Small intestine (tissue), 7 donors: Measurements from ENCODE around the gene CACNB4. TPM values are rescaled to one million over a fixed set of nuclear protein-coding genes. Genes with fewer than 3 reads are reported as not detected.
A peak's percentile ranks its signal among the peaks of the same experiment; 100 is the strongest.

ENCODE experiments used
- DNase-seq, 2 donors: peaks; one replicate each; pipeline versions ENCODE4 v3.0.0 to v3.0.0-alpha.2; 2013
- FAIRE-seq: peaks from 2 replicates; lab custom pipeline; 2012; peaks lifted over from hg19 to GRCh38; lab: Jason Lieb, UNC
- H3K27ac ChIP-seq, 3 donors: one replicate each; pipeline ENCODE4 v1.5.1; 2013; ENCODE audit warnings: low read length in 2 of 3, mild to moderate bottlenecking in 2 of 3, control low read depth in 1 of 3, inconsistent platforms in 1 of 3, low read depth in 1 of 3, moderate library complexity in 1 of 3
- H3K27me3 ChIP-seq, 3 donors: one replicate each; pipeline ENCODE4 v1.6.1; 2013; ENCODE audit warnings: low read length in 3 of 3, inconsistent platforms in 1 of 3; ENCODE audit not compliant: control insufficient read depth in 3 of 3, insufficient read depth in 3 of 3
- H3K36me3 ChIP-seq, 3 donors: one replicate each; pipeline ENCODE4 v1.6.1; 2013; ENCODE audit warnings: low read length in 3 of 3, inconsistent platforms in 1 of 3, low read depth in 1 of 3, mild to moderate bottlenecking in 1 of 3, moderate library complexity in 1 of 3; ENCODE audit not compliant: control insufficient read depth in 3 of 3, insufficient read depth in 2 of 3
- H3K4me1 ChIP-seq, 3 donors: one replicate each; pipeline ENCODE4 v1.6.1; 2013; ENCODE audit warnings: low read length in 2 of 3, inconsistent platforms in 1 of 3, low read depth in 1 of 3, mild to moderate bottlenecking in 1 of 3, moderate library complexity in 1 of 3; ENCODE audit not compliant: control insufficient read depth in 3 of 3, insufficient read depth in 2 of 3
- H3K4me3 ChIP-seq, 3 donors: one replicate each; pipeline ENCODE4 v1.5.1; 2013; ENCODE audit warnings: low read length in 3 of 3, control low read depth in 1 of 3, inconsistent platforms in 1 of 3, low read depth in 1 of 3, mild to moderate bottlenecking in 1 of 3, moderate library complexity in 1 of 3
- H3K9me3 ChIP-seq, 2 donors: one replicate each; pipeline ENCODE4 v1.6.1; 2013; ENCODE audit warnings: low read depth in 1 of 2, low read length in 1 of 2; ENCODE audit not compliant: control insufficient read depth in 2 of 2, insufficient read depth in 1 of 2
- WGBS, 3 donors: extraction: QIAGEN DNeasy Blood & Tissue Kit; methylation state at CpG; one replicate each; pipeline ENCODE4 v1.1.7; 2013; 5-methylcytosine and 5-hydroxymethylcytosine counted together
- polyA plus RNA-seq, 4 donors: library from polyadenylated mRNA; stranded (reverse) in 3 of 4; unstranded in 1 of 4; fragments of 200-250 nt in 3 of 4; fragments of 120-200 nt in 1 of 4; gene quantifications; one replicate each; pipeline versions ENCODE4 v1.2.1 to v1.2.3, GENCODE V29; 2013
- donor health status: healthy with polysubstance abuse.
- donor health status: control.
- donor health status: control.
- donor health status: Bipolar disorder and iron deficiency.
- donor health status: healthy.

CACNB4 gene
- polyA plus RNA-seq, 4 donors = 0.27 to 1.3 (median 0.27) TPM; not detected in 1

GRCh38 chr2:152084076-152084475 lies 14.8 kb downstream of the CACNB4 start:
- H3K27ac ChIP-seq = no peak overlapping the region
- no peaks in the 10 kb centered on the region for H3K4me1 ChIP-seq
- peaks cover 0 to 4% of the 10 kb centered on the region in 2 donors for H3K9me3 ChIP-seq
- DNase-seq = no peak
- no peak overlapping the region for H3K4me3 ChIP-seq
- WGBS, 3 donors = 65 to 80% (median 68%) methylated on average over 6 of the region's 6 CpGs
- FAIRE-seq = no peak
- H3K36me3 ChIP-seq = no peaks in the 10 kb centered on the region
- no peaks in the 10 kb centered on the region for H3K27me3 ChIP-seq

DNA sequence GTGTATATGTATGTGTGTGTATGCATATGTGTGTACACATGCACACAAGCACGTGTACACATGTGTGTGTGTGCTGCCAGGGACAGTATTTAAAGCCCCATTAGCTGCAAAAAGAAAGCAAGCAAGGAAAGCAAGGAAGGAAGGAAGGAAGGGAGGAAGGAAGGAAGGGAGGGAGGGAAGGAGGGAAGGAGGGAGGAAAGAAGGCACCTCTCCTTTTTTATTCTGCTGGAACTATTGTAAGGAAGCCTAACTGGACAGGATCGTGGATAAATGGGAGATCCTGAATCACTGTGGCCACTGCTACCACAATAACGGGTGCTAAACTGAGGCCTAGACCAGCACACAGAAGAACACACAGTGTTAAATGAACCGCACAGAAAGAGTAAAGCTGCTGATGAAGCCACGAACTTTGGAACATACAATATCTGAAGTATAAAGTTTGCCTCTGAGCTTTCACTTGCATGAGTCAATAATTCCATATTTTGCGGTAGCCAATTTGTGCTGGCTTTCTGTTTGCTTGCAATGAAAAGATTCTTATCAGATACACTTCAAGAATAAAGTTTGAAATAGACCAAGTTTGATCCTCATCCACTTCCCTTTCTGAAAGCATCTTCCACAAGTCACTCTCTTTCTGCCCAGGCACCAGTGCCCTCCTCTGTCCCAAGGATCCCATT lies 15.5 kb downstream of the CACNB4 start:
- Histone ChIP-seq H3K27me3 (no peaks in the 10 kb centered on the region), H3K4me3 (no peak overlapping the region), H3K4me1 (no peaks in the 10 kb centered on the region), H3K9me3 (peaks cover 0 to 4% of the 10 kb centered on the region in 2 donors), H3K36me3 (no peaks in the 10 kb centered on the region), H3K27ac (no peak overlapping the region)
- DNase-seq (peak; percentile 26 to 28), FAIRE-seq (no peak)
- 39 to 68% (median 50%) methylated on average over 6 of the region's 6 CpGs for WGBS, 3 donors

GRCh38 chr2:152078662-152079061 lies 20.2 kb downstream of the CACNB4 start:
- DNase-seq (no peak), FAIRE-seq (no peak)
- no peak overlapping the region for H3K4me3 ChIP-seq
- H3K4me1 ChIP-seq = no peaks in the 10 kb centered on the region
- no peaks in the 10 kb centered on the region for H3K36me3 ChIP-seq
- WGBS, 3 donors = 34 to 65% (median 39%) methylated on average over 2 of the region's 2 CpGs
- H3K9me3 ChIP-seq = peaks cover 0 to 4% of the 10 kb centered on the region in 2 donors
- H3K27me3 ChIP-seq = no peaks in the 10 kb centered on the region
- H3K27ac ChIP-seq = no peak overlapping the region

GRCh38 chr2:152078023-152078422 lies 20.8 kb downstream of the CACNB4 start:
- Histone ChIP-seq H3K9me3 (peaks cover 0 to 4% of the 10 kb centered on the region in 2 donors), H3K36me3 (no peaks in the 10 kb centered on the region), H3K4me3 (no peak overlapping the region), H3K27me3 (no peaks in the 10 kb centered on the region), H3K27ac (no peak overlapping the region), H3K4me1 (no peaks in the 10 kb centered on the region)
- 94 to 97% (median 97%) methylated on average over 9 of the region's 9 CpGs for WGBS, 3 donors
- DNase-seq (no peak), FAIRE-seq (no peak)

- DNase-seq = no peak
- FAIRE-seq = no peak
- H3K27ac ChIP-seq = no peak overlapping the region
- H3K9me3 ChIP-seq = no peaks in the 10 kb centered on the region
- H3K4me3 ChIP-seq = no peak overlapping the region
- WGBS, 3 donors = 54 to 66% (median 64%) methylated on average over 4 of the region's 4 CpGs
- H3K4me1 ChIP-seq = no peaks in the 10 kb centered on the region
- H3K27me3 ChIP-seq = no peaks in the 10 kb centered on the region
- no peaks in the 10 kb centered on the region for H3K36me3 ChIP-seq
These were observed 23.3 kb downstream of the CACNB4 start for GRCh38 chr2:152075461-152076050.

DNA sequence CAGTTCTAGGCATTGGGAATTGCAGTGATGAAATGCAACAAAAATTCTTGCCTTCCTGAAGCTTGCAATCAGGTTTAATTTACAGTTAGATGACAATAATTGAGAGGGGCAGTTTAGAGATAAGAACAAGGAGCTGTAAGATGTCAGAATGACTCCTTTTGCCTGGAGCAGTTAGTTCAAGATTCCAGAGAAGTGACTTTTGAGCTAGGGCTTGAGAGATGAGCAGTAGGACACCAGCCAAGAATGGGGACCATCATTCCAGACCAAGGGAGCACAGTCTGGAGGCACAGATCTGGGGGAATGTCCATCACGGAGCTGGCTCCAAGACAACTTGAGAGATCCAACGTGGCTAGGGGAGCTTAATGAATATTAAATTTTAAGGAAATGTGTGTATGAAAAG lies 26.8 kb downstream of the CACNB4 start:
- 70 to 82% (median 79%) methylated on average over 2 of the region's 2 CpGs for WGBS, 3 donors
- no peaks in the 10 kb centered on the region for H3K4me1 ChIP-seq
- H3K36me3 ChIP-seq = no peaks in the 10 kb centered on the region
- no peak overlapping the region for H3K4me3 ChIP-seq
- no peak overlapping the region for H3K27ac ChIP-seq
- FAIRE-seq (no peak), DNase-seq (no peak)
- no peaks in the 10 kb centered on the region for H3K27me3 ChIP-seq
- no peaks in the 10 kb centered on the region for H3K9me3 ChIP-seq

DNA sequence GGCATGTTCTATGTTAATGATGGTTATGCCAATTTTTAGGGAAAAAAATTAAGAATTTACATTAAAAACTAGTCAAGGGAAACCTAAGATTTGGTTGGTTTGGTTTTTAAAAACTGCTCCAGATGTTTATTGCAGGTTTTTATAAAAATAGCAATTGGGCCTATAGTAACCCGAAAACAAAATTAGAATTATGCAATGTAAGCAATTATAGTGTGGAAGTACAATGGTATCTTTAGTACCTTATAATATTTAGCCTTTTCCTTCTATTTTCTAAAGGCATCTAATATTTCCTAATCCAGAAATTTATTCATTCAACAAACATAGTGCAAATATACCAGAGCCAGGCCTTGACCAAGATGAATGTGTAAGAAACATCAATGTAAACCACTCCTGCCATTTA lies 27.3 kb downstream of the CACNB4 start:
- Histone ChIP-seq H3K27ac (no peak overlapping the region), H3K27me3 (no peaks in the 10 kb centered on the region), H3K36me3 (no peaks in the 10 kb centered on the region), H3K9me3 (no peaks in the 10 kb centered on the region), H3K4me3 (no peak overlapping the region), H3K4me1 (no peaks in the 10 kb centered on the region)
- FAIRE-seq = no peak
- no peak for DNase-seq
- 86 to 91% (median 87%) methylated on average over 1 of the region's 1 CpG for WGBS, 3 donors

- Histone ChIP-seq H3K27ac (no peak overlapping the region), H3K4me1 (no peaks in the 10 kb centered on the region), H3K27me3 (no peaks in the 10 kb centered on the region), H3K9me3 (no peaks in the 10 kb centered on the region), H3K36me3 (no peaks in the 10 kb centered on the region), H3K4me3 (no peak overlapping the region)
- WGBS, 3 donors = 53 to 85% (median 71%) methylated on average over 1 of the region's 1 CpG
- DNase-seq (no peak), FAIRE-seq (no peak)
These were observed 27.8 kb downstream of the CACNB4 start for GRCh38 chr2:152071092-152071491.
